Stimulated activated CD8-positive, alpha-beta memory T cell treated with anti-CD3 and anti-CD28 coated beads, Interleukin-15, amount 100 ng/mL, for 24 hours (primary cell): Measurements from ENCODE around the gene HSPB9.
"Not testable (repeated sequence)": the region's sequence is repeated elsewhere in the genome, so short reads cannot be mapped to it uniquely, and the experiment has no call there.

Experiments used
- DNase-seq: peaks from one replicate; pipeline ENCODE4 v3.0.0-alpha.2; 2020; ENCODE audit warnings: low read depth

Gene HSPB9

DNA sequence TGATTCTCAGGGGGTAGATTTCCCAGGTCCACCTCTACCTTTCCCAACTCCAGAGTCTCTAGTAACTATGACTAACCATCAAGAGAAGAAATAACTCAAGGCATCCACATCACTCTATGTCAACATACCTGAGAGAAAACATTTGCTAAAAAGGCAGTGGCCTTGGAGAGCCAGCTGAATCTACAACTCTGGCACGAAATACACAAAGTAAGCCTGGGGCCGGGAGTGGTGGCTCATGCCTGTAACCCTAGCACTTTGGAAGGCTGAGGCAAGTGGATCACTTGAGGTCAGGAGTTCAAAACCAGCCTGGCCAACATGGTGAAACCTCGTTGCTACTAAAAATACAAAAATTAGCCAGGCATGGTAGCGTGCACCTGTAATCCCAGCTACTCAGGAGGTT lies 20.5 kb downstream of the HSPB9 start:
- DNase-seq = not testable (repeated sequence)

GRCh38 chr17:42146911-42147607 lies 24.5 kb downstream of the HSPB9 start:
- no peak for DNase-seq

DNA sequence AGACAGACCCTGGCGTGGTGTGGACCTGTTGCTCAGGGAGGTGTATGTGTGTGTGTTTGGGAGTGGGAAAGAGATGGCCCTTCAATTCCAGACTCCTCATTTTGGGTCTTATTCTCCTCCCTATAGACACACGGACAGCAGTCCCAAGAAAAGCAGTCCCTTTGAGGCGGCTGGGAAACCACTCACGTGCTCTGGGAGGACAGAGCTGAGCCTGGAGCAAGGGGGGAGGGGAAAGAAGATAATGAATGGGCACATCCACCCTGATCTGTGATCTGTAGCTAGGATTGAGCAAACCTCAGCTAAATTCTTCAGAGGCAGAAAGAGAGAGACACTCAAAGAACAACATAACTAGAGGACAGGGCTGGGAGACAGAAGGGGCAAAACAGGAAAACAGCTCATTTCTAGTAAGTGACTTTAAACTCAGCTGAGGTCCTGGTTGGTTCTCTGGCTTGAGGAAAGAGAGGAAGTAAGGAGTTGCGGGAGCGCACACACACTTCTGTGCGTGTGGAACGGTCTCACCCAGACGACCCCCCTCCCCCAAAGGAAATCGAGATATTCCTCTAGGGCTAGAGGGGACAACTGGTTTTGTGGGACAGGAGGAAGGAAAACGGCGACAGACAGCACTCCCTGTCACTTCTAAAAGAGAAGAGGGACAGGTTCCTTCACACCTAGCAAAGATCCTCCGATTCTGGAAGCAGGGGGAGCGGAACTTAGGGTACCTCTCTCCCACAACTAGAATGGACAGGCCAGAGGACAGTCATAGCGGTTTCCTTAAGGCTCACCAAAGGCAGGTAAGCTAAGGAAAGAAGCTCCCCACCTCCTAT lies 31.5 kb downstream of the HSPB9 start:
- DNase-seq = no peak

GRCh38 chr17:42155614-42156045 lies 33.0 kb downstream of the HSPB9 start:
- DNase-seq = no peak

GRCh38 chr17:42159796-42160530 lies 37.4 kb downstream of the HSPB9 start:
- no peak for DNase-seq

GRCh38 chr17:42160531-42160910 lies 37.9 kb downstream of the HSPB9 start:
- DNase-seq = no peak

DNA sequence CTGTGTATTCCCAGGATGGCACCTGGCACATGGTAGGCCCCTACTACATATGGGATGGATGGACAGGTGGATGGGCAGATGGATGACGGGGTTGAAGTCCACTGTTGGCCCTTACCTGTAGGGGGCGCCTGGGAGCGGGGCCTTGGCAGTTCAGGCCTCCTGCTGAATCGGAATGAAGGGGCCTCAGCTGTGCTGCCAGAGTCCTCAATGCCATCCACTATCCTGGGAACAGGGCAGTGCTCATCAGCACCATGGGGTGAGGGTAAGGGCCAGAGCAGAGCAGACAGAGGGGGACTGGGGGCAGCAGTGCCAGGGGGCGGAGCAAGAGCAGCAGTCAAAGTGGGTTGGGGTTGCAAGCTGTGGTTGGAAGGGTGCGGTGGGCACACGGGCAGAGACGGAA lies 40.5 kb downstream of the HSPB9 start:
- no peak for DNase-seq

- DNase-seq = no peak
Observed at GRCh38 chr17:42163696-42164407, 41.2 kb downstream of the HSPB9 start.

DNA sequence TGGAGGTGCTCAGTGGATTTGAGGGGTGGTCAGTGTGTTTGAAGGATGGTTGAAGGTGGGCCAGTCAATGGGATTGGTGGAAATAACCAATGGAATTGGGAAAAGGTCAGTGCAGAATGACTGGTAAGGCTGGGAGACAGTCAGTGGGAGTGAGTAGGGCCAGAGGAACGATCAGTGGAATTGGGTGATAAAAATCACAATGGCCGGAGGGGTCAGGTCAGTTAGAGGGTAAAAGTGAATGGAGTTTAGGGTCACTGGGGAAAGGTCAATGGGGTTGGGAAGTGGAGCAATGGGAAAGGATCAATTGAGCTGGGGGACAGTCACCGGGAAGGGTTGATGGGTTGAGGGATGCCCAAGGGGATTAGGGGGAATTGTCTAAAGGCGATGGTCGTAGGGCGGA lies 43.1 kb downstream of the HSPB9 start:
- DNase-seq = no peak

- no peak for DNase-seq
Observed at GRCh38 chr17:42166196-42166763, 43.7 kb downstream of the HSPB9 start.

GRCh38 chr17:42167807-42168206 lies 45.2 kb downstream of the HSPB9 start:
- DNase-seq = no peak

GRCh38 chr17:42169351-42169750 lies 46.7 kb downstream of the HSPB9 start:
- no peak for DNase-seq

GRCh38 chr17:42171831-42172230 lies 49.2 kb downstream of the HSPB9 start:
- no peak for DNase-seq
